GM21529 (cell line): ENCODE results near the gene RIMBP2.

Experiments
- ATAC-seq: cut with Tn5 transposase; IDR thresholded peaks from one replicate; pipeline ENCODE4 v1.9.1; 2021; ENCODE audit not compliant: unreplicated experiment

The RIMBP2 gene

GRCh38 chr12:130513556-130513955 lies 202.5 kb downstream of the RIMBP2 start:
- ATAC-seq = no peak

- no peak for ATAC-seq
Observed at GRCh38 chr12:130511285-130511684, 204.8 kb downstream of the RIMBP2 start.

- no peak for ATAC-seq
Observed at GRCh38 chr12:130509454-130509853, 206.6 kb downstream of the RIMBP2 start.

- ATAC-seq = no peak
Observed at GRCh38 chr12:130508847-130509246, 207.3 kb downstream of the RIMBP2 start.

DNA sequence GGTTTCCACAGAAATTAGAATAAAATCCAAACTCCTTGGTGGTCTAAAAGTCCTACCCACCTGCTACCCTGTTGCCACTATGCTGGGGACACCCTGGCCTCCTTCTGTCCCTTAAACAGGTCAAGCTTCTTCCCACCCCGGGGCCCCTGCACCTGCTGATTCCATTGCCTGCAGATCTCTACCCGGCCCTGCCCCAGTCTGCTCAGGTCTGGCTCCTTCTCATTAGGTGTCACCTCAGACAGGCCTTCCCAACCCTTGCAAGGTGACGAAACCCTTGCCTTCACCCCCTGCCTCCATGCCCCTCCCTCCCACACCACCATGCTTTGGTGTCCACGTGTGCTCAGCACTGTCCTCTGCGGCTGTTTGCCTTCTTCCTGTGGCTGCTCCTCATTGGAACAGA lies 207.8 kb downstream of the RIMBP2 start:
- no peak for ATAC-seq

- ATAC-seq = no peak
Observed at GRCh38 chr12:130506844-130507243, 209.3 kb downstream of the RIMBP2 start.

GRCh38 chr12:130504840-130505175 lies 211.3 kb downstream of the RIMBP2 start:
- ATAC-seq = no peak

GRCh38 chr12:130504110-130504839 lies 211.8 kb downstream of the RIMBP2 start:
- ATAC-seq = no peak

DNA sequence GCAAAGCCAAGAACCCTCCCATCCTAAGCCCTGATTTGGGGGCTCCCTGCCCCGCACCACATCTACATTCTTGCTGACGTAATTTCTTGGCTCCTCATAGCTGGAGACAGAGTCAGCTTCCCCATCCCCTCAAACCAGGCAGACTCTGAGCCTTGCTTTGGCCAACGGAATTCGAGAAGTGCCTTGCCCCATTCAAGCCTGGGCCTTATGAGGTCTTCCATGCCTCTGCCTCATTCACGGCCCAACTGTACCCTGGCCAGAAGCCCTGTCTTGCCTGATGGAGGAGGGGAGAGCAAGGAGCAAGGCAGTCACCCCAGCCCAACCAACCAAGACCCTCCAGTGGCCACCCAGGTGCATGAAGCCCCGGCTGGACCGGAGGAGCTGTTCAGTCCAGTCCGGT lies 214.3 kb downstream of the RIMBP2 start:
- no peak for ATAC-seq

GRCh38 chr12:130500835-130501330 lies 215.2 kb downstream of the RIMBP2 start:
- no peak for ATAC-seq

DNA sequence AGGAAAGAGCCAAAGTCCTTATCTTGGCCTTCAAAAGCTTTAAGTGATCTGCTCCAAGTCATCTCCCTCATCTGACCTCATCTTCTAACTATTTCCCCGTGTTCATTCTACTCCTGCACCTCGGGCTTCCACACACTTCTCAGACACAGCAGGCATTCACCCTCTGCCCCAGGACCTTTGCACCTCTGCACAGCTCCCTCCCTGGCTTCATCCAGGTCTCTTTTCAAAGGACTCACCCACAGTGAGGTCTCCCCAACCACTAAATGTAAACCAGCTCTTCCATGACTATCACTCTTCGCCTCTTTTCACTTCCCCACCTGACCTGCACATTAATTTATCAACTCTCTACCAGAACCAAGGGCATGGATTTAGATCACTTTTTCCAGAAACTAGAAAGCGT lies 216.6 kb downstream of the RIMBP2 start:
- no peak for ATAC-seq

- ATAC-seq = no peak
Observed at GRCh38 chr12:130498589-130499385, 217.3 kb downstream of the RIMBP2 start.

DNA sequence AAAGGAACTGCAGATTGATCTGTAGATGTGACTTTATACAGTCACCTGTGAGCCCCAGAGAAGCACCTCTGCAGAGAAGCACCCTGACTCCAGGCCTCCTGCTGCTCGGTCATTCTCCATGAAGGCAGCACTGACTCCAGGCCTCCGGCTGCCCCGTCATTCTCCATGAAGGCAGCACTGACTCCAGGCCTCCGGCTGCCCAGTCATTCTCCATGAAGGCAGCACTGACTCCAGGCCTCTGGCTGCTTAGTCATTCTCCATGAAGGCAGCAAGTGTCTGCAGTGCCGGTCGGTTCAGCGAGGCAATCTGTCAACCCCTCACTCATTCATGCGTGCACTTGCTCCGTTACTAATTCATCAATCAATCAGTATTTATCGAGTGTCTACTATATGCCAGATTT lies 218.1 kb downstream of the RIMBP2 start:
- no peak for ATAC-seq

GRCh38 chr12:130497321-130497720 lies 218.8 kb downstream of the RIMBP2 start:
- no peak for ATAC-seq

DNA sequence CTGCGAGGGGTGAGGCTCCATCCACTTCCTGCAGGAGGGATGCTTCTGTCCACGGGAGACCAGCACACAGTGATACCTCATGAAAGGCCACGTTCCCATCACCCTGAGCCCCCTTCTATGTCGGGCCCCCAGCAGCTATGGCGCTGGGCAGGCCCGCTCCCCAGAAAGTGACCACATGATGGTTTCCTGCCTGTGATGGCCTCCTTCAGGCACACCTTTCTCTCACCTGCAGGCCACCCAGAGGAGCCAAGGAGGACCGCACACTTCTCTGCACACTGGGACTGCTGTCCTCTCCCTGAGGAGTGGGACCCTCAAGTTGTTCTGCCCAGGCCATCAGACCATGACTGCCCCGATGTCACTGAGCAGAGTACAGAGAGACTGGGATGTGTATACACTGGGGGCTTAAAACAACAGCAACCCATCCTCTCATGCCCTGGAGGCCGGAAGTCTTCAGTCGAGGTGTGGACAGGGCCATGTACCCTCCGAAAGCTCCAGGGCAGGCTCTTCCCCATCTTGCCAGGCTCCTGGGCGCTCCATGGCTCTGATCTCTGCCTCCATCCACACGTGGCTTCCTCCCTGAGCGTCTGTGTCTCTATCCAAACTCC lies 219.5 kb downstream of the RIMBP2 start:
- ATAC-seq = no peak

DNA sequence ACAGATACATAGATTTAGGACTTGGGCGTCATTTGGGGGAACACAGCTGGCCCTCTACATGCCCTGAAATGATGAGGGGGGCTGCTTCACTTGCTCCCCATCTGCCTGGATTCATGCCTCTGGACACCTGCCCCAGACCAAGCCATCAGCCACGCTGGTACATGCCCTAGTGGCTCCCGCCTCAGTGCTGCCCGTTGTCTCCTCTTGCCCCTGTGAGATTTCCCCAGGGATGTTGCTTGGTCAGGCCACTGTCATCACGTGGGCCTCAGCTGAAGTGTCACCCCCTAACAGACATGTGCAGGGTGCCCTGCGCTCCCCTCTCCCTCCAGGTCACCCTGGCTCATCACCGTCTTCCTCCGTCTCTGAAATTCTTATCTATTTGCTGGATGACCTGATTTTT lies 220.9 kb downstream of the RIMBP2 start:
- ATAC-seq = no peak

- no peak for ATAC-seq
Observed at GRCh38 chr12:130494736-130495135, 221.4 kb downstream of the RIMBP2 start.

- no peak for ATAC-seq
Observed at GRCh38 chr12:130493951-130494350, 222.1 kb downstream of the RIMBP2 start.

- no peak for ATAC-seq
Observed at GRCh38 chr12:130491421-130492357, 224.4 kb downstream of the RIMBP2 start.

- ATAC-seq = no peak
Observed at GRCh38 chr12:130490674-130491073, 225.4 kb downstream of the RIMBP2 start.

- ATAC-seq = no peak
Observed at GRCh38 chr12:130489293-130489692, 226.8 kb downstream of the RIMBP2 start.
